Glomerular visceral epithelial cell (primary cell): Measurements from ENCODE around the gene CSE1L.
"Not testable (repeated sequence)": the region's sequence is repeated elsewhere in the genome, so short reads cannot be mapped to it uniquely, and the experiment has no call there.

Source experiments
- DNase-seq: peaks from one replicate; pipeline ENCODE4 v3.0.0-alpha.2; 2016; ENCODE audit errors: extremely low spot score

CSE1L gene

GRCh38 chr20:49046087-49046900, at the start of gene CSE1L:
CSE1L (plus strand) TSS chr20:49046312; CDS start chr20:49058464, 12,152 bp downstream.
- peak; percentile 97 for DNase-seq

- DNase-seq: no peak
Measured at GRCh38 chr20:48999890-49000870, 45.9 kb upstream of the CSE1L start.

- DNase-seq: no peak
Measured at GRCh38 chr20:49001741-49002140, 44.4 kb upstream of the CSE1L start.

- no peak for DNase-seq
Measured at GRCh38 chr20:49006446-49006980, 39.6 kb upstream of the CSE1L start.

GRCh38 chr20:49009899-49010631, 36.0 kb upstream of the CSE1L start:
- DNase-seq: no peak

GRCh38 chr20:49024220-49024619, 21.9 kb upstream of the CSE1L start:
- DNase-seq: no peak

GRCh38 chr20:49028177-49028576, 17.9 kb upstream of the CSE1L start:
- DNase-seq: not testable (repeated sequence)

GRCh38 chr20:49028684-49029083, 17.4 kb upstream of the CSE1L start:
- peak; percentile 28 for DNase-seq

GRCh38 chr20:49029203-49029602, 16.9 kb upstream of the CSE1L start:
- DNase-seq: no peak

- DNase-seq: no peak
Measured at GRCh38 chr20:49030954-49031619, 15.0 kb upstream of the CSE1L start.

GRCh38 chr20:49032455-49032854, 13.7 kb upstream of the CSE1L start:
- DNase-seq: no peak

GRCh38 chr20:49034070-49034732, 11.9 kb upstream of the CSE1L start:
- no peak for DNase-seq

- DNase-seq: no peak
Measured at GRCh38 chr20:49037962-49038387, 8.1 kb upstream of the CSE1L start.

GRCh38 chr20:49039854-49040253, 6.3 kb upstream of the CSE1L start:
- DNase-seq: no peak

- DNase-seq: no peak
Measured at GRCh38 chr20:49043000-49043399, 3.1 kb upstream of the CSE1L start.

- DNase-seq: no peak
Measured at GRCh38 chr20:49045440-49046086, 549 bp upstream of the CSE1L start.

GRCh38 chr20:49052334-49052733, 6.2 kb downstream of the CSE1L start:
- DNase-seq: peak; percentile 40

GRCh38 chr20:49054056-49054643, 8.0 kb downstream of the CSE1L start:
- DNase-seq: peak; percentile 13

- DNase-seq: no peak
Measured at GRCh38 chr20:49063279-49063678, 17.2 kb downstream of the CSE1L start.

- DNase-seq: no peak
Measured at GRCh38 chr20:49074521-49074920, 28.4 kb downstream of the CSE1L start.
